H1 (cell line): ENCODE results near the gene MIPOL1. TPM values are rescaled to one million over a fixed set of nuclear protein-coding genes. Genes with fewer than 3 reads are reported as not detected.

Experiments
- CTCF ChIA-PET: fragments of 300-600 bp; sonication (Branson Sonifier 250); formaldehyde crosslinking; loops from one replicate; lab custom pipeline; 2021; ENCODE audit not compliant: partially characterized antibody; lab: Charles Lee
- POLR2A ChIA-PET: fragments of 300-600 bp; sonication (Branson Sonifier 250); formaldehyde crosslinking; loops from one replicate; lab custom pipeline; 2021; ENCODE audit warnings: inconsistent platforms; ENCODE audit not compliant: partially characterized antibody; lab: Charles Lee
- DNase-seq, 2 experiments: peaks; one replicate each; pipeline versions ENCODE4 v3.0.0 to v3.0.0-alpha.2; 2010 to 2022; ENCODE audit warnings: low spot score in 2 of 2, low read depth in 1 of 2, mixed read lengths in 1 of 2
- FAIRE-seq: peaks from 2 replicates; lab custom pipeline; 2011; peaks lifted over from hg19 to GRCh38; lab: Jason Lieb, UNC
- H2AFZ ChIP-seq: 2 replicates; pipeline ENCODE4 v1.8.1; 2012; ENCODE audit warnings: low read length, inconsistent platforms
- H2AK5ac ChIP-seq: 2 replicates; pipeline ENCODE4 v1.6.1; 2013; ENCODE audit warnings: low read depth, low read length
- H2BK120ac ChIP-seq: replicated peaks from 2 replicates; pipeline ENCODE3; 2013; ENCODE audit warnings: low read depth, low read length, inconsistent platforms
- H2BK12ac ChIP-seq: 2 replicates; pipeline ENCODE4 v1.6.1; 2013; ENCODE audit warnings: low read depth, low read length
- H2BK15ac ChIP-seq: 2 replicates; pipeline ENCODE4 v1.6.1; 2013; ENCODE audit warnings: low read length
- H2BK20ac ChIP-seq: 2 replicates; pipeline ENCODE4 v1.6.1; 2013; ENCODE audit warnings: low read length
- H2BK5ac ChIP-seq: 2 replicates; pipeline ENCODE4 v1.6.1; 2013; ENCODE audit warnings: low read depth, low read length
- H3K14ac ChIP-seq: 2 replicates; pipeline ENCODE4 v1.6.1; 2013; ENCODE audit warnings: inconsistent platforms; ENCODE audit not compliant: insufficient read length
- H3K18ac ChIP-seq: 2 replicates; pipeline ENCODE4 v1.6.1; 2013; ENCODE audit warnings: low read length; ENCODE audit errors: extremely low read depth
- H3K23ac ChIP-seq: 2 replicates; pipeline ENCODE4 v1.6.1; 2013; ENCODE audit warnings: inconsistent platforms; ENCODE audit not compliant: insufficient read length
- H3K23me2 ChIP-seq: 2 replicates; pipeline ENCODE4 v1.6.1; 2013; ENCODE audit warnings: low read depth, low read length
- H3K27ac ChIP-seq: 2 replicates; pipeline ENCODE4 v1.6.1; 2011; ENCODE audit warnings: low read depth, low read length, inconsistent platforms
- H3K27me3 ChIP-seq, 4 experiments: replicated peaks in 1 of 4; 1 replicate in 1 of 4; 2 replicates in 3 of 4; pipeline versions ENCODE4 v1.6.1 to v1.8.1; 2011 to 2013; ENCODE audit warnings: low read length in 3 of 4, mild to moderate bottlenecking in 3 of 4, inconsistent platforms in 2 of 4, mixed read lengths in 2 of 4, moderate library complexity in 1 of 4; ENCODE audit not compliant: control insufficient read depth in 3 of 4, insufficient read depth in 3 of 4; ENCODE audit errors: extremely low read depth in 1 of 4
- H3K36me3 ChIP-seq, 4 experiments: 2 replicates each; pipeline versions ENCODE4 v1.6.1 to v1.8.1; 2011 to 2013; ENCODE audit warnings: mild to moderate bottlenecking in 4 of 4, low read length in 3 of 4, moderate library complexity in 2 of 4, control low read depth in 1 of 4, inconsistent platforms in 1 of 4; ENCODE audit not compliant: insufficient read depth in 4 of 4, control insufficient read depth in 2 of 4
- H3K4ac ChIP-seq: replicated peaks from 2 replicates; pipeline ENCODE3; 2013; ENCODE audit warnings: low read length, low read depth, mixed read lengths, inconsistent platforms; ENCODE audit not compliant: insufficient read length
- H3K4me1 ChIP-seq, 4 experiments: replicated peaks in 1 of 4; 1 replicate in 1 of 4; 2 replicates in 3 of 4; pipeline versions ENCODE4 v1.6.1 to v1.8.1; 2011 to 2013; ENCODE audit warnings: low read length in 3 of 4, inconsistent platforms in 2 of 4, mixed read lengths in 1 of 4; ENCODE audit not compliant: insufficient read depth in 4 of 4, control insufficient read depth in 3 of 4
- H3K4me2 ChIP-seq, 2 experiments: 2 replicates each; pipeline versions ENCODE4 v1.6.1 to v1.8.1; 2011 to 2013; ENCODE audit warnings: low read depth in 2 of 2, low read length in 2 of 2, control low read depth in 1 of 2, inconsistent platforms in 1 of 2, mild to moderate bottlenecking in 1 of 2; ENCODE audit not compliant: insufficient read depth in 1 of 2
- H3K4me3 ChIP-seq, 4 experiments: fragments of 200-600, 300-600 bp in 1 of 4; sonication (generic), shearing (Covaris generic), sonication (Bioruptor Twin) in 1 of 4; 2 replicates each; pipeline versions ENCODE4 v1.5.1 to v1.8.1; 2011 to 2016; ENCODE audit warnings: low read length in 4 of 4, low read depth in 3 of 4, control low read depth in 2 of 4, inconsistent platforms in 2 of 4, mild to moderate bottlenecking in 2 of 4, mixed read lengths in 1 of 4, moderate library complexity in 1 of 4; ENCODE audit not compliant: insufficient read depth in 2 of 4; ENCODE audit errors: extremely low read depth in 1 of 4
- H3K56ac ChIP-seq: replicated peaks from 2 replicates; pipeline ENCODE3; 2013; ENCODE audit warnings: low read depth, mild to moderate bottlenecking, mixed read lengths, low read length, inconsistent platforms; ENCODE audit not compliant: insufficient read length
- H3K79me1 ChIP-seq: 2 replicates; pipeline ENCODE4 v1.6.1; 2013; ENCODE audit warnings: low read depth, low read length, control low read depth
- H3K79me2 ChIP-seq, 2 experiments: 2 replicates each; pipeline versions ENCODE4 v1.6.1 to v1.8.1; 2012 to 2013; ENCODE audit warnings: low read length in 2 of 2, mild to moderate bottlenecking in 2 of 2, inconsistent platforms in 1 of 2; ENCODE audit not compliant: insufficient read depth in 2 of 2, control insufficient read depth in 1 of 2
- H3K9ac ChIP-seq, 4 experiments: replicated peaks in 1 of 4; 1 replicate in 1 of 4; 2 replicates in 3 of 4; pipeline versions ENCODE4 v1.6.1 to v1.8.1; 2011 to 2013; ENCODE audit warnings: low read depth in 3 of 4, low read length in 3 of 4, control low read depth in 2 of 4, mild to moderate bottlenecking in 2 of 4, moderate library complexity in 2 of 4, inconsistent platforms in 1 of 4; ENCODE audit errors: extremely low read depth in 1 of 4
- H3K9me3 ChIP-seq, 2 experiments: 2 replicates each; pipeline versions ENCODE4 v1.6.1 to v1.8.1; 2012 to 2013; ENCODE audit warnings: mild to moderate bottlenecking in 2 of 2, moderate library complexity in 2 of 2, control low read depth in 1 of 2, inconsistent platforms in 1 of 2, low read depth in 1 of 2, low read length in 1 of 2, mixed read lengths in 1 of 2; ENCODE audit not compliant: insufficient read depth in 2 of 2
- H4K20me1 ChIP-seq, 2 experiments: replicated peaks in 1 of 2; 2 replicates each; pipeline versions ENCODE3 to v1.8.1; 2011 to 2013; ENCODE audit warnings: inconsistent platforms in 2 of 2, low read length in 2 of 2, mild to moderate bottlenecking in 1 of 2; ENCODE audit not compliant: insufficient read depth in 2 of 2, control insufficient read depth in 1 of 2
- H4K5ac ChIP-seq: 2 replicates; pipeline ENCODE4 v1.6.1; 2013; ENCODE audit warnings: low read length, low read depth, mixed read lengths, inconsistent platforms; ENCODE audit not compliant: insufficient read length
- H4K8ac ChIP-seq: 2 replicates; pipeline ENCODE4 v1.8.0; 2013; ENCODE audit warnings: mild to moderate bottlenecking, moderate library complexity, low read length, inconsistent platforms; ENCODE audit not compliant: insufficient read depth; ENCODE audit errors: extremely low read depth
- H4K91ac ChIP-seq: replicated peaks from 2 replicates; pipeline ENCODE3; 2013; ENCODE audit warnings: low read length, mixed read lengths, inconsistent platforms; ENCODE audit not compliant: insufficient read length
- ATF3 ChIP-seq: IDR thresholded peaks from 2 replicates; pipeline ENCODE4 v1.6.1; 2011; ENCODE audit warnings: low read depth, mild to moderate bottlenecking, low read length; ENCODE audit not compliant: insufficient read depth
- CHD2 ChIP-seq: IDR thresholded peaks from 2 replicates; pipeline ENCODE4 v1.6.1; 2012; ENCODE audit warnings: low read length, improper control_type of control experiment
- CREB1 ChIP-seq: IDR thresholded peaks from 2 replicates; pipeline ENCODE4 v1.6.1; 2012; ENCODE audit warnings: inconsistent platforms
- CTBP2 ChIP-seq: IDR thresholded peaks from 2 replicates; pipeline ENCODE4 v1.7.0; 2011; ENCODE audit warnings: borderline replicate concordance, mild to moderate bottlenecking, moderate library complexity, mixed read lengths, low read length; ENCODE audit not compliant: insufficient read depth, insufficient read length
- JUN ChIP-seq: IDR thresholded peaks from 2 replicates; pipeline ENCODE4 v1.6.1; 2011; ENCODE audit warnings: low read depth, mild to moderate bottlenecking, improper control_type of control experiment, low read length
- KDM4A ChIP-seq: IDR thresholded peaks from one replicate; pipeline ENCODE4 v1.7.1; 2012; ENCODE audit warnings: low read depth, mild to moderate bottlenecking, moderate library complexity, low read length, inconsistent platforms; ENCODE audit not compliant: severe bottlenecking
- RNF2 ChIP-seq: fragments of 200-900, 300-1000 bp; sonication (generic); IDR thresholded peaks from 2 replicates; pipeline ENCODE4 v1.7.1; 2016; ENCODE audit warnings: borderline replicate concordance, low read depth, mild to moderate bottlenecking, antibody characterized with exemption, low read length; ENCODE audit not compliant: poor library complexity, severe bottlenecking; ENCODE audit errors: missing control alignments
- RXRA ChIP-seq: IDR thresholded peaks from 2 replicates; pipeline ENCODE4 v1.6.1; 2011; ENCODE audit warnings: low read depth, mild to moderate bottlenecking, low read length, moderate library complexity; ENCODE audit not compliant: insufficient read depth
- SIN3A ChIP-seq, 2 experiments: IDR thresholded peaks in 1 of 2; conservative IDR thresholded peaks in 1 of 2; 2 replicates each; pipeline ENCODE4 v1.6.1; 2011 to 2012; ENCODE audit warnings: low read length in 2 of 2, improper control_type of control experiment in 1 of 2, low read depth in 1 of 2, mild to moderate bottlenecking in 1 of 2
- SP4 ChIP-seq: IDR thresholded peaks from 2 replicates; pipeline ENCODE4 v1.6.1; 2012; ENCODE audit warnings: low read length, inconsistent platforms
- TAF1 ChIP-seq: IDR thresholded peaks from 2 replicates; pipeline ENCODE4 v1.6.1; 2011; ENCODE audit warnings: mild to moderate bottlenecking, low read depth, low read length
- YY1 ChIP-seq: IDR thresholded peaks from 2 replicates; pipeline ENCODE4 v1.6.1; 2011; ENCODE audit warnings: low read depth, mild to moderate bottlenecking, low read length
- WGBS, 2 experiments: shearing (Covaris generic) in 1 of 2; methylation state at CpG; one replicate each; pipeline versions ENCODE4 v1.1.6 to v1.1.7; 2013 to 2015; ENCODE audit warnings: low lambda C conversion rate in 2 of 2, mixed read lengths in 2 of 2, inconsistent platforms in 1 of 2, low coverage in 1 of 2, missing lambda C conversion rate in 1 of 2; ENCODE audit not compliant: insufficient replicate concordance in 2 of 2, insufficient coverage in 1 of 2, insufficient read length in 1 of 2; ENCODE audit errors: extremely low coverage in 1 of 2, missing lambda C conversion rate in 1 of 2; 5-methylcytosine and 5-hydroxymethylcytosine counted together
- polyA plus RNA-seq, 7 experiments: library from polyadenylated mRNA; depleted of rRNA in 3 of 7; stranded (reverse) in 5 of 7; unstranded in 2 of 7; fragments of >200 nt in 5 of 7; fragments of 200-250 nt in 2 of 7; gene quantifications; 1 replicate in 5 of 7; 2 replicates in 1 of 7; 4 replicates in 1 of 7; pipeline versions ENCODE4 v1.2.1 to v1.2.3, GENCODE V29; 2011 to 2013; ENCODE audit warnings: missing spikeins in 2 of 7, mixed read lengths in 2 of 7
- total RNA-seq: library from RNA; stranded (reverse); fragmentation: NEBNext Ultra II Directional; extraction: Animal tissue kit (Norgen Biotek cat#: 25700); gene quantifications from 2 replicates; pipeline ENCODE4 v1.2.1, GENCODE V29; 2021

Gene MIPOL1
- total and polyA plus RNA-seq, 2 of the 8 experiments (the other 6 are each of a cell fraction or from before 2014, with no cell fraction given) = 2.8 to 23.9 TPM

- DNase-seq = no peak
- H3K4me2 ChIP-seq = no peak overlapping the region
- H3K23me2 ChIP-seq = no peaks in the 10 kb centered on the region
- no peak overlapping the region for H3K4ac ChIP-seq
- no peak overlapping the region for H2BK15ac ChIP-seq
- H3K14ac ChIP-seq = no peak overlapping the region
- H3K23ac ChIP-seq = no peak overlapping the region
- H3K79me2 ChIP-seq = peaks cover 0 to 68% of the 10 kb centered on the region in 2 experiments; a peak in 3 of 4 replicates
- no peak overlapping the region for H2AK5ac ChIP-seq
- 95% methylated on average over 2 of the region's 2 CpGs; no CpG with 5 or more reads in 1 of the 2 experiments for WGBS, 2 experiments
- H2AFZ ChIP-seq = no peak overlapping the region
- no peak overlapping the region for H3K4me3 ChIP-seq
- H2BK20ac ChIP-seq = no peak overlapping the region
- H3K9me3 ChIP-seq = peaks cover 16 to 21% of the 10 kb centered on the region in 2 experiments
- no peaks in the 10 kb centered on the region for H3K36me3 ChIP-seq
- H4K5ac ChIP-seq = no peak overlapping the region
- peaks cover 0 to 2% of the 10 kb centered on the region in 2 experiments for H4K20me1 ChIP-seq
- H3K4me1 ChIP-seq = peaks cover 0 to 3% (median 0%) of the 10 kb centered on the region in 4 experiments; a peak in 1 of 7 replicates
- no peak overlapping the region for H4K91ac ChIP-seq
- CTCF ChIA-PET = interaction anchor here (1.2 kb wide), 1 partner anchor 52 kb away, joined by 3 read pairs; no protein-coding TSS in a partner anchor
- no peak overlapping the region for H3K9ac ChIP-seq
- no peaks in the 10 kb centered on the region for H3K27me3 ChIP-seq
- no peaks in the 10 kb centered on the region for H3K79me1 ChIP-seq
- H2BK120ac ChIP-seq = no peak overlapping the region
- H3K56ac ChIP-seq = no peak overlapping the region
- H3K18ac ChIP-seq = no peak overlapping the region
- H4K8ac ChIP-seq = no peak overlapping the region
- H3K27ac ChIP-seq = no peak overlapping the region
- no peak overlapping the region for H2BK12ac ChIP-seq
- TF ChIP-seq SP4 (no peak), SIN3A (conservative IDR thresholded peaks at IDR 0.05 in 1 of 2, IDR thresholded peaks at IDR 0.05 in 1 of 2; ENCODE audit: low read depth in 1 of 2, low read length in 2 of 2) (no peak), ATF3 (no peak), CTBP2 (no peak), YY1 (no peak), CREB1 (no peak), RXRA (no peak), RNF2 (no peak), JUN (no peak), TAF1 (no peak), KDM4A (no peak), CHD2 (no peak)
- POLR2A ChIA-PET = interaction anchor here (1.2 kb wide), 1 partner anchor 9 kb away, joined by 3 read pairs; no protein-coding TSS in a partner anchor
- FAIRE-seq = no peak
- no peak overlapping the region for H2BK5ac ChIP-seq
Measured at GRCh38 chr14:37202812-37203211, 5.1 kb downstream of the MIPOL1 start.
